WTC11 (cell line): ENCODE measurements around the gene ZMYND8.

Experiments used
- E2F1 ChIP-seq: sonication (generic); formaldehyde crosslinking; IDR thresholded peaks from 2 replicates; pipeline ENCODE4 v1.8.0; 2022; ENCODE audit warnings: mild to moderate bottlenecking, missing genetic modification reagents
- NFYB ChIP-seq: sonication (generic); formaldehyde crosslinking; conservative IDR thresholded peaks from 2 replicates; pipeline ENCODE4 v1.8.0; 2022; ENCODE audit warnings: low read depth, missing genetic modification reagents
- SOX15 ChIP-seq: fragments of 250-450 bp; sonication (Bioruptor Pico); IDR thresholded peaks from 2 replicates; pipeline ENCODE4 v1.9.0; 2021; ENCODE audit warnings: mild to moderate bottlenecking
- TEAD4 ChIP-seq: sonication (generic); formaldehyde crosslinking; IDR thresholded peaks from 2 replicates; pipeline ENCODE4 v1.8.0; 2022; ENCODE audit warnings: mild to moderate bottlenecking, missing genetic modification reagents
- USF1 ChIP-seq: sonication (generic); formaldehyde crosslinking; IDR thresholded peaks from 2 replicates; pipeline ENCODE4 v1.8.0; 2022; ENCODE audit warnings: mild to moderate bottlenecking, missing genetic modification reagents
- ZNF232 ChIP-seq: sonication (generic); formaldehyde crosslinking; IDR thresholded peaks from 2 replicates; pipeline ENCODE4 v1.8.0; 2022; ENCODE audit warnings: mild to moderate bottlenecking, missing genetic modification reagents
- TF ChIP-seq, protein P1 (sequence below): fragments of 200-600 bp; IDR thresholded peaks from 2 replicates; pipeline ENCODE4 v1.8.0; 2022; ENCODE audit warnings: antibody characterized with exemption
- TF ChIP-seq, protein P2 (sequence below): sonication (generic); formaldehyde crosslinking; IDR thresholded peaks from 2 replicates; pipeline ENCODE4 v1.8.0; 2022; ENCODE audit warnings: missing genetic modification reagents

GRCh38 chr20:47328129-47328528 lies 28.4 kb downstream of the ZMYND8 start:
- TF ChIP-seq, protein P1, sequence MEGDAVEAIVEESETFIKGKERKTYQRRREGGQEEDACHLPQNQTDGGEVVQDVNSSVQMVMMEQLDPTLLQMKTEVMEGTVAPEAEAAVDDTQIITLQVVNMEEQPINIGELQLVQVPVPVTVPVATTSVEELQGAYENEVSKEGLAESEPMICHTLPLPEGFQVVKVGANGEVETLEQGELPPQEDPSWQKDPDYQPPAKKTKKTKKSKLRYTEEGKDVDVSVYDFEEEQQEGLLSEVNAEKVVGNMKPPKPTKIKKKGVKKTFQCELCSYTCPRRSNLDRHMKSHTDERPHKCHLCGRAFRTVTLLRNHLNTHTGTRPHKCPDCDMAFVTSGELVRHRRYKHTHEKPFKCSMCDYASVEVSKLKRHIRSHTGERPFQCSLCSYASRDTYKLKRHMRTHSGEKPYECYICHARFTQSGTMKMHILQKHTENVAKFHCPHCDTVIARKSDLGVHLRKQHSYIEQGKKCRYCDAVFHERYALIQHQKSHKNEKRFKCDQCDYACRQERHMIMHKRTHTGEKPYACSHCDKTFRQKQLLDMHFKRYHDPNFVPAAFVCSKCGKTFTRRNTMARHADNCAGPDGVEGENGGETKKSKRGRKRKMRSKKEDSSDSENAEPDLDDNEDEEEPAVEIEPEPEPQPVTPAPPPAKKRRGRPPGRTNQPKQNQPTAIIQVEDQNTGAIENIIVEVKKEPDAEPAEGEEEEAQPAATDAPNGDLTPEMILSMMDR, result no peak
- TF ChIP-seq E2F1 (CRISPR knock-in tag) (no peak), NFYB (no peak), USF1 (no peak), SOX15 (CRISPR knock-in tag) (no peak), TEAD4 (CRISPR knock-in tag) (no peak), ZNF232 (CRISPR knock-in tag) (no peak)
- TF ChIP-seq, protein P2, sequence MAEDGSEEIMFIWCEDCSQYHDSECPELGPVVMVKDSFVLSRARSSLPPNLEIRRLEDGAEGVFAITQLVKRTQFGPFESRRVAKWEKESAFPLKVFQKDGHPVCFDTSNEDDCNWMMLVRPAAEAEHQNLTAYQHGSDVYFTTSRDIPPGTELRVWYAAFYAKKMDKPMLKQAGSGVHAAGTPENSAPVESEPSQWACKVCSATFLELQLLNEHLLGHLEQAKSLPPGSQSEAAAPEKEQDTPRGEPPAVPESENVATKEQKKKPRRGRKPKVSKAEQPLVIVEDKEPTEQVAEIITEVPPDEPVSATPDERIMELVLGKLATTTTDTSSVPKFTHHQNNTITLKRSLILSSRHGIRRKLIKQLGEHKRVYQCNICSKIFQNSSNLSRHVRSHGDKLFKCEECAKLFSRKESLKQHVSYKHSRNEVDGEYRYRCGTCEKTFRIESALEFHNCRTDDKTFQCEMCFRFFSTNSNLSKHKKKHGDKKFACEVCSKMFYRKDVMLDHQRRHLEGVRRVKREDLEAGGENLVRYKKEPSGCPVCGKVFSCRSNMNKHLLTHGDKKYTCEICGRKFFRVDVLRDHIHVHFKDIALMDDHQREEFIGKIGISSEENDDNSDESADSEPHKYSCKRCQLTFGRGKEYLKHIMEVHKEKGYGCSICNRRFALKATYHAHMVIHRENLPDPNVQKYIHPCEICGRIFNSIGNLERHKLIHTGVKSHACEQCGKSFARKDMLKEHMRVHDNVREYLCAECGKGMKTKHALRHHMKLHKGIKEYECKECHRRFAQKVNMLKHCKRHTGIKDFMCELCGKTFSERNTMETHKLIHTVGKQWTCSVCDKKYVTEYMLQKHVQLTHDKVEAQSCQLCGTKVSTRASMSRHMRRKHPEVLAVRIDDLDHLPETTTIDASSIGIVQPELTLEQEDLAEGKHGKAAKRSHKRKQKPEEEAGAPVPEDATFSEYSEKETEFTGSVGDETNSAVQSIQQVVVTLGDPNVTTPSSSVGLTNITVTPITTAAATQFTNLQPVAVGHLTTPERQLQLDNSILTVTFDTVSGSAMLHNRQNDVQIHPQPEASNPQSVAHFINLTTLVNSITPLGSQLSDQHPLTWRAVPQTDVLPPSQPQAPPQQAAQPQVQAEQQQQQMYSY (CRISPR knock-in tag), result no peak
